DND-41 (cell line): Measurements from ENCODE around the gene CDKN2D.

ENCODE experiments used
- EZH2 ChIP-seq: IDR thresholded peaks from 3 replicates; pipeline ENCODE4 v1.6.1; 2012; ENCODE audit warnings: borderline replicate concordance, low read depth, mild to moderate bottlenecking, moderate library complexity, low read length, inconsistent platforms; ENCODE audit not compliant: severe bottlenecking
- TF ChIP-seq, protein P1 (sequence below): IDR thresholded peaks from 2 replicates; pipeline ENCODE4 v1.5.1; 2012; ENCODE audit warnings: borderline replicate concordance, low read length, moderate library complexity, mild to moderate bottlenecking; ENCODE audit not compliant: poor library complexity, severe bottlenecking; ENCODE audit errors: extremely low read depth

DNA sequence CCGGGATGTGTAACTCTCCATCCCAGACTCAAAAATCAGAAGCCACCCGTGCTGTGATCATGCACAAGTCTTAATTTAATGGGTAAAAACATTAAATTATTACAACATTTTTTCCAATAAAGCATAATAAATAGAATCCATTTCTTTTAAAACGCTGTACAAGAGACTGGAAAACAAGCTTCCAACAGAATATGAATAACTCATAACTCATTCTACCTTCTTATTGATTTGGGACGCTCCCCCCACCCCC lies 2.4 kb downstream of the CDKN2D start:
- TF ChIP-seq, protein P1, sequence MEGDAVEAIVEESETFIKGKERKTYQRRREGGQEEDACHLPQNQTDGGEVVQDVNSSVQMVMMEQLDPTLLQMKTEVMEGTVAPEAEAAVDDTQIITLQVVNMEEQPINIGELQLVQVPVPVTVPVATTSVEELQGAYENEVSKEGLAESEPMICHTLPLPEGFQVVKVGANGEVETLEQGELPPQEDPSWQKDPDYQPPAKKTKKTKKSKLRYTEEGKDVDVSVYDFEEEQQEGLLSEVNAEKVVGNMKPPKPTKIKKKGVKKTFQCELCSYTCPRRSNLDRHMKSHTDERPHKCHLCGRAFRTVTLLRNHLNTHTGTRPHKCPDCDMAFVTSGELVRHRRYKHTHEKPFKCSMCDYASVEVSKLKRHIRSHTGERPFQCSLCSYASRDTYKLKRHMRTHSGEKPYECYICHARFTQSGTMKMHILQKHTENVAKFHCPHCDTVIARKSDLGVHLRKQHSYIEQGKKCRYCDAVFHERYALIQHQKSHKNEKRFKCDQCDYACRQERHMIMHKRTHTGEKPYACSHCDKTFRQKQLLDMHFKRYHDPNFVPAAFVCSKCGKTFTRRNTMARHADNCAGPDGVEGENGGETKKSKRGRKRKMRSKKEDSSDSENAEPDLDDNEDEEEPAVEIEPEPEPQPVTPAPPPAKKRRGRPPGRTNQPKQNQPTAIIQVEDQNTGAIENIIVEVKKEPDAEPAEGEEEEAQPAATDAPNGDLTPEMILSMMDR: no peak
- no peak for TF ChIP-seq EZH2
